T-helper 1 cell (primary cell): ENCODE results near the gene PKDREJ.
A peak's percentile ranks its signal among the peaks of the same experiment; 100 is the strongest.
"Not testable (repeated sequence)": the region's sequence is repeated elsewhere in the genome, so short reads cannot be mapped to it uniquely, and the experiment has no call there.

ENCODE experiments used
- DNase-seq, 5 donors: peaks; one replicate each; pipeline ENCODE4 v3.0.0-alpha.2; 2012 to 2020

The PKDREJ gene

DNA sequence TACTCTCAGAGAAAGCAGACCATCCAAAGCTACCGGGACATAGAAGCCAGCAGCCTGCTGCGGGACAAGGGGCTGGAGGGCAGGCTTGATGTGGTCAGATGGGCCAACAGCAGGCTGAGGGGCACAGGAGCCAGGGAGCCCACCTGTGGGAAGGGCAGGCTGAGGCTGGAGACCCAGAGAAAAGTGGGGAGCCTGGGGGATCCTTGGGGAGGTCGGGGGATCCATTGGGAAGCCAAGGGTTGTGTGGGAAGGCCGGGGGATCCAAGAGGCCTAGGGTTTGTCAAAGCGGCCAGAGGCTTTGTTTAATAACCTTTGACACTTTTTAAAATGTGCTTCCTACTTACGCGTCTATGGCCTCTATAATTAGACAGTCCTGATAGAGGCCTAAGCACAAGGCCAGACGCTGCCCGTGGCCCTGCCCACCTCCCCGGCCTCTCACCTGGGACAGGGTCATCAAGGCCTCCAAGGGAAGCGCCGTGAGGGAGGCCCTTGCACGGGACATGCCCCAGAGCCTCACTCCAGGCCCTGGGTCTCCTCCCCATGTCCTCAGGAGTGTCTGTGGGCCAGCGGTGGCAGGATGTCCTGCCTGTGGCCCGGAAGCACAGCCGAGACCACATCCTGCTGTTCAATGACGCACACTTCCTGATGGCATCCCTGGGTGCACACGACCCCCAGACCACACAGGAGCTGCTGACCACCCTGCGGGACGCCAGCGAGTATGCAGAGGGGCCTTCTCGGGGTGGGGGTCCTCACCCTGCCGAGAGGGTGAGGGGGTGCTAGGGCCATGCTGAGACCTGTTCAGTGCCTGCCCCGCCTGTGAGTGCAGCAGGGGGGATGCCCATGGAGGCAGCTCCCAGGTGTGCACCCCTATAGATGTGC is 25.0 kb upstream of the PKDREJ start:
- DNase-seq: peak in 1 of 5 donors; percentile 86

DNA sequence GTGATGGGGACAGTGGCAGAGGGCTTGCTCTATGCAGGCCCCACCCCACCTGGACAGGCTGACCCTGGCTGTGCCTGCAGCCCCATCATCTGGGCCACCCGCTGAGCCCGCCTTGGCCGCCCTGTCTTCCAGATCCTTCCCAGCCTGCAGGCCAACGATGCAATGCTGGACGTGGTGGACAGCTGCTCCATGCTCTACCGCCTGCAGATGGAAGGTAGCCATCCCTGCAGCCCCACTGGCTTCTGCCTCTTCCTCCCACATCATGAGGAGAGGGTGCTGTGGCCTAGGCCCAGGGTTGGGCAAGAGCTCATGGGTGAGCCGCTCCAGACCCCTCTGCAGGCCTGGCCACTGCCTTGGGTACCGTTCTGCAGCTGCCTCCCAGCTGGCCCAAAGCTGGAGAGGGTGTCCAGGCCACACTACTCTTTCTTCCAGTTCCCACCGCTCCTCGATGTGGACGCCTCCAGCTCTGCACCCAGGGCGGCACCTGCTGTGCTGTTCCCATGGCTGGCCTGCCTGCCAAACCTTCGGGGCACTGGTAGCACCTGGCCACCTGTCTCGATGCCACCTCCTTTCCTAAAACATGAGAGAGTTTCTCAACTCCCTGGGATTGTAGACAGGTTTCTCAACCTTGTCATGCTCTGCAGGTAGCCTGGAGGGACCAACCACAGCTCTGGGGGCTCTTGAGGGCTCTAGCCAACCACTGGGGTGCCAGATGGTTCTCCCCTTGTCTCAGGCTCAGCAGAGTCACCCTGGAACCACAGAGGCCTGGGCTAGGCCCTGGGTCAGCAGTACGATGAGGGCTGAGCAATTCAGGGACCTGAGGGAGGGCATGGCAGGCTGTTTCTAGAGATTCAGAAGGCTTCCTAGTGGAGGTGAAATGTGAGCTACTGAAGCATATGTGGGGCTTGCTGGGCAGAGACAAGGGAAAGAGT is 24.1 kb upstream of the PKDREJ start:
- DNase-seq: no peak

DNA sequence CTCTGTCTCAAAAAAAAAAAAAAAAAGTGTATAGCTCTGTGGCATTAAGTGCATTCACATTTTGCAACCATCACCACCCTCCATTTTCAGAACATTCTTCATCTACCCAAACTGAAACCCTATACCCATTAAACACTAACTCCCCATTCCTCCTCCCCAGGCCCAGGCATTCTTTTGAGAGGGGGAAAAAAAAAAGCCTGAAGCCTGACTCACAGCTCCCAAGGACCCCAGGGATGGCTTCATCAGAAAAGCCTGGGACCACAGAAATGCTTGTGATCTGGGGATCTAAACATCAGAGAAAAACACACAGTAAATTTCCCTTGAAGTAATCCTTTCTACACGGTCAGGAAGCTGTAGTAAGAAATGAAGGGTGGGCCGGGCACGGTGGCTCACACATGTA is 22.9 kb upstream of the PKDREJ start:
- no peak for DNase-seq

DNA sequence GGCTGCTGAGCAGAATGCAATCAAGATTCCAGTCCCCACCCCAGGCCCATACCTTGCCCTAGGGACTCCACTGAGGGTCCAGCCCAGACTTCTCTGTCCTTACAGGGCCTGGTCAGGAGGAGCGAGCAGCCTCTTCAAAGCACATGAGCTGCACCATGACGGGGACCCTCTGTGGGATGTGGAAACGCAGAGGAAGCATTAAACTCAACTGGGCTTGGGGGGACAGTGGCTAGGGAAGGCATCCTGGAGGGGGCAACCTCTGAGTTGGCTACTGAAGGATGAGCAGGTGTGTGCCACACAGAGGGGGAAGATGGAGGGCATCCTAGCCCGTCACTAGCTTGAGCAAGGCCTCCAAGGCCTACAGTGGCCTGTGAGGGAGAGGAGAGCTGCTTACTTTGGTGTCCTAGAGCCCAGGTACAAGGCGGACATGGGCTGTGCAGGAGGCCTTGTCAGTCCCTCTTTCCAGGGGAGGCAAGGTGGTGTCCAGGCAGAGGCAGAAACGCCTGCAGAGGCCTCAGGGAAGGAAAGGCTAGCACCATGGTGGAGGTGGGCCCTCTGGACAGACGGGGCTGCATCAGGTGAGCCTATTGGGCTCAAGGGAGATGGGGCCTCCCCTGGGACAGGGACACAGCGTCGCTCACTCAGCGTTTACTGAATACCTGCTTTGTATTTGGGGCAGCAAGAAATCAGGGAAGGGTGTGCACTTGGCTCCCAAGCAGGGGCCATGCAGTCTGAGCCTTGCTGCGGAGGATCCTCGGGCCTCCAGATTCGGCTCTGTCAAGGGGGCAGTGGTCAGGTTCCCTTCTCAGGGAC is 18.9 kb upstream of the PKDREJ start:
- DNase-seq: no peak

DNA sequence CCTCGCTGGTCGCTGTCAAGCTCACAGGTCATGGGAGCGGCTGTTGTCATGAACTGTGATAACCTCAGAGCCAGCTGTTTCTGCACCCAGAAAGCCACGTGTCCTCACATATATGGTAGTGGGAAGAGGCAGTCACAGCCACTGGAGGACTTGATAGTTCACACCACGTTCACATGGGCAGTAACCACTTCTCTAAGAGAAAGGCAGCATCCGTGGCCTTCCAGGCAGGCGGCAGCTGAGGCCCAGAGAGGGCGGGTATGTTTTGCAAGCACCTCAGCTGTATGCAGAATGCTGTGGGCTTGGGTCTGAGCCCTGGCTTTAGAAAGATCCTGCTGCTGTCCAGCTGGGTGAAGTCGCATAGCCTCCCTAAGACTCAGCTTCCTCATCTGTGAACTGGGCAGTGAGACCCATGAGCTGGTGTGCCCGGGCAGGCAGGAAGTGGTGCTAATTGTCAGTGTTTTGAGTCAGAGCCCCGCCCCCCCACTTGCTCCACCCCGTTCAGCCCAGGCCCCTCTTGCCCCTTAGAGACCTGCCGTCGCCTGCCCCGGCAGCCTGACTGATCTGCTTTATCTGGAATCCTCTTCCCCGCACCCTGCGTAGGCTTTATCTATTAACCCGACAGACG is 18.0 kb upstream of the PKDREJ start:
- DNase-seq: no peak

DNA sequence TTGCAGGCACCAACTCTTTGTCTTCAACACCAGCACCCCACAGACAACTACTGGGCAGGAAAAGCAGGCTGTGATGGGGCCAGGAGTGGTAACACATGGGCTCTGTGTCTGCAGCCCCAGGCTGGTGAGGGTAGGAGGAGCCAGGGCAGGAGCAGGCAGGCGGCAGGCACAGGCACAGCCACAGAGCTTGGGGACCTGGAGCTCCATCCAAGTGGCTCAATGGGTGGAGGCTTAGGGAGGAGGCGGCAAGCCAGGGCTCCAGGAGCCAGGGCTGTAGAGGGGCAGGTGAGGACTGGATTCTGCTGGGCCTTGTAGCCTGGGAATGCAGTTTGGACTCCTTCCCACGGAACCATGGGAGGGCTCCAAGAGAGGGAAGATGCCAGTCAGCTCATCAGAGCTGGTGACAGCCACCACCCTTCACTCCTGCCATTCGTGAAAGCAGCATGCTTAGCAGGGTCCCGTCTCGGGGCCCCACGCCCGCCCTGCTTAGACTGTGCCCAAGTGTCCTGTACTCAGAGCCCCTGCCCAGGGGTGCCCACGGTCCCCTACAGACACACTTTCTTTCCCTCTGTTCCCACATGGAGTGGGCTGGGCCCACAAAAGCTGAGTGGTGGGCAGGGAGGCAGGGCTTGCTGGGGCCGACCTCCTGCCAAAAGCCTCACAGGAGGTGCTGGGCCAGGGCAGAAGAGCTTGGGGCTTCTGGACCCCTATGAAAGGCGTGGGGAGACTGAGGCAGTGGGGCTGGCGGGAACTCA is 17.1 kb upstream of the PKDREJ start:
- no peak for DNase-seq

DNA sequence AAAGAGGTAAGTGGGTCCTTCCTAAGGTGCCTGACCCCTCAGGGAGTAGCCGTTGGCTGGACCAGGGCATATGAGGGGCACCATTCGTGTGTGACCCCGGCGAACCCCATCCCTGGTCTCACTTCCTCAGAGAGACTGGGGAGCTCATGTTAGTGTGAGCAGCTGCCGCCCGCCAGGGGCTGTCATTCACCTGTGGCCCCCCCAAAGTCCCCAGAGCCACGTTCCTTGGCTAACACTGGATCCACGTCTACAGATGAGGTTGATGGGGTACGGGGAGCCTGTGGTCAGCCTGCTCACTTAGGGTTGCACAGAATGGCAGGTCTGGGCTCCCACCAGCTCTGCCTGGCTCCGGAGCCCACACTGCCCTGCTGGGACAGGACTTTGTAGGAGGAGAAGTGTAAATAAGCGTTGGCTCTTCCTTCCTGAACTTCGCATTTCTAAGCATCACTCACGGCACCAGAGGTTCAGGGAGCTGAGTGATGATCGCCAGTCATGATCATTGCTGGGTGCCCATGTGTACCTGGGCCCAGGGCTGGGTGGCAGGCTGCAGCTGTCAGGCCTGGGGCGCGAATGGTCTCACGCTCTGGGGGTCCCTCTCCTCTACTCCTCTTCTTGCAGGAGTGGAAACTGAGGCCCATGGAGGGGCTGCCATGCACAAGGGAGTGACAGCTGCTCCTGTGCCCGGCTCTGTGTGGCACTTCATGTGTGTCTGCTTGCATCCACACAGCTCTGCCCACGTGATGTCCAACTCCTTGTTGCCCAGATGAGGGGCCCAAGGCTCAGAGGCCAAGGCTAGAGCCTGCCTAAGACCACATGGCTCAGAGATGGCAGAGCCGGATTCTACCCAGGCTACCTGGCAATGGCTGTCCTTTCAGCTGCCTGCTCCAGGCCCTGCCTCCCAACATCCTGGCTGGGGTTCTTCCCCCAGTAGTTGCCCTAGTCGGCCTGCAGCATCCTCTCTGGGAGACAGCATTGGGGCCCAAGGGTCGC is 15.8 kb upstream of the PKDREJ start:
- no peak for DNase-seq

DNA sequence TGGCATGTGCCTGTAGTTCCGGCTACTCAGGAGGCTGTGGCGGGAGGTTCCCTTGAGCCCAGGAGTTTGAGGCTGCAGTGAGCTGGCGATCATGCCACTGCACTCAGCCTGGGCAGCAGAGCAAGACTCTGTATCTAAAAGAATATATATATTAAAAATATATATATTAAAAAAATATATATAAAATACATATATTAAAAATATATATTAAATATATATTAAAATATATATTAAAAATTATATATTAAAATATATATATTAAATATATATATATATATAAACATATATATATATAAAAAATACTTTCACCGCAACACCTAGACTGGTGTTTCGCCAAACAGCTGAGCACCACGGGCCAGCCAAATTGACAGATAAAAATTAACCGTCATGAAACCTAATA is 13.4 kb upstream of the PKDREJ start:
- DNase-seq: no peak

DNA sequence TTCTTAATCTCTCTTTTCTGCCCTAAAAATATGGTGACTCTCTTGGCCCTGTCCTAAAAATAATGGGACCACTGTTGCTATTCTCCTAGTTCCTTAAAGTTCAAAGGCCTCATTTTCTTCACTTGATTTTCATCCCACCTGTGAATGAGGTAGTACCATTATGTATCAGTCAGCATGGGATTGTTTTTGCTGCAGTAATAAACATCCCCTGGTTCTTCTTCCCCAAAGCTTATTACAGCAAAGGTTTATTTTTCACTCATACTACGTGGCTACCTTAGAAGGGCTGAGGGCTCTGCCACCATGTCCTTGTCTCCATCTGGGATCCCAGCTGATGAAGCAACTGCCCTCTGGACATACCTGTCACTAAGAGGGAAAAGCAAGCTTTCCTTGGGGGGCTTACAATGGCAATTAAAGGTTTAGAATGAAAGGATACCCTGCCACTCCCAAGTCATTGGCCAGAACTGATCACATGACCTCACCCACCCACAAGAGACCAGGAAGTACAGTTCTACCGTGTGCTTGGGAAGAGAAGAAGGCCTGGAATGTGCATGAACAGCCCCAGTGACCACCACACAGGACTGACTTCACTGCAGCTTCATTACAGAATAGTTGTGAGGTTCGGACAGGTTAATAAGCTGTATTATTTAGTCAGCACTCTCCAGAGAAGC is 12.4 kb upstream of the PKDREJ start:
- no peak for DNase-seq

DNA sequence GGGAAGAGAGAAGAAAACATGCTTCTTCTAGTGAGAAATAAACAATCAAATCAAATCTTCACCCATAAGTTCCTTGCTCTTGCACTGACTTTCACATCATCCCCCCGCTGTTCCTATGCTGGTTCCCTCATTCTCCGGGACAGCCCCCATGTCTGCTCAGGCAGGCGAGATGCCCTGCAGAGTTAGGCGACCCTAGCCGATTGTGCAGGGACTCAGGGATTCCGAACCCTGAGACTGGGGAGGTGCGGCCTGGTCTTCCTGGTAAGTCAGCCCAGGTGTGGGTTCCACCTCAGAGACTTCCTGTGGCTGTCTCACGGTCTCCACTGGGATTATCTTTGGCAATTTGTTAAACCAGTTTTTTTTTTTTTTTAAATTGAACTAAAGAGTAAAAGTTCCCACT is 11.2 kb upstream of the PKDREJ start:
- DNase-seq: no peak

DNA sequence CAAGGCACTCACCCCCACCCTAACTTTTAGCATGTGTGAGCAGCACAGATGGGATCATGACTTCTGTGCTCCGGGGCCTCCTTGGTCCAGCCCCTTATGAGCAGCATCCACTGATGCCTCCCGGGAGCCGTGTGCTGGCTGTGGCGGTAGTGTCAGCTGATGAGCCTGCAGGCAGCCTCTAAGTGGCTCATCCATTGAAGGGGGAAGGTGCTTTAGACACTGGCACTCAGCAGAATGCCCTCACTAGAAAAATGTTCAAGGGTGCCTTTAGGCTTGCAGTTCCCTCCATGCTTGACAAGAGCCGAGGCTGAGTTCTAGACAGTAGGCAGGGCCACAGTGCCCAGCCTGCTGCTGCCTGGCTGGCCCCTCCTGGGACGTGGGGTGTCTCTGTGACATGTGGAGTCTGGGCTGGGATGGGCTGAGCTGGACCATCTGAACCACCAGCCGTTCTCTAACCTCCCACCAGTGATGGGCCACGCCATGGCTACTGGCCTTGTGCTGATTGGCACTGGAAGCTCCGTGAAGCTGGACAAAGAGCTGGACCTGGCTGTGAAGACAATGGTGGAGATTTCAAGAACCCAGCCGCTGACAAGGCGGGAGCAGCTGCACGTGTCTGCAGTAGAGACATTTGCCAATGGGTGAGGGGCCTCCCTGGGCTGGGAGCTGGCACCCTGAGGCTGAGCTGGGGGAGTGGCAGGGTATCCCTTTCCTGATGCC is 10.4 kb upstream of the PKDREJ start:
- no peak for DNase-seq

DNA sequence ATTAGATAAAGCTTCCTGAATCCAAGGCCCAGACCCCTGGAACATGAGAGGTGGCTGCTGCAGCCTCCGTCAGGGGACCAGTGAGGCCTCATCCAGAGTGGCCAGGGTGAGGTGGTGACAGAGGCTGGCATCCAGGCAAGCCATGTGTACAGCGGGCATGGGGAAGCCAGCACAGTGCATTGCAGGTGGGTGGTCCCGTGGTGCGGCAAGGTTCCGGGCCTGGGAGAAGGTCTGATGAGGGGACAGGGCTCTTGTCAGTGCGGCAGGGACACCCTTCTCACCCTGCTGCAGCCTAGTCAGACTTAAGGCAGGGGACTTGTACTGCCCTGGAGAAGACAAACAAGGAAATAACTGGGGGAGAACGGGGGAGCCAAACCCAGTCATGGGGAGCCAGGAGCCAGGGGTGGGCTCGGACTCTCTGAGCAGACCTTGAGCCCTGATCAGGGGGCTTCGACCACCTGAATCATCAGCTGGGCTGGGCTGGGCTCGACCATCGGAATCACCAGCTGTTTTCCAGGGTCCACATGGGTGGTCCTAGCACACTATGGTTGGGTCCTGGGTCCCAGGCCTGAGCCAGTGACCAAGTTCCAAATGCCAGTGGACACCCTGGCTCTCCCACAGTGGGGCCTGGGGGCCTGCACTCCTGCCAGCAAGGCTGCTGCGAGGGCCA is 9.8 kb upstream of the PKDREJ start:
- DNase-seq: no peak

DNA sequence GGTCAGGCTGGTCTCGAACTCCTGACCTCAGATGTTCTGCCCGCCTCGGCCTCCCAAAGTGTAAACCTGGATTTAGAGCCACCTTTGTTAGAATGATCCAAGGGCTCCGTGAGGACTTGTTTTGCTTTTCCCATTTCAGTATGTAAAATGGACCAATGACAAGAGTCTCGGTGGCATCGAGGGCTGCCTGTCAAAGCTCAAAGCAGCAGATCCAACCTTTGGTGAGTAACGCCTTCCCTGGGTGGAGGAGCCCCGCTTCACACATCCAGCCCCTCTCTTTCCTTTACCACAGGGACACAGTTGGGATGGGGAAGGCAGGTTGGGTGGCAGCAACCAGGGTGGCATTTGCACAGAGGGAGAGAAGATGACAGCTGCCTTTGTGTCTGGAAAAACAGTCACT is 9.1 kb upstream of the PKDREJ start:
- no peak for DNase-seq

DNA sequence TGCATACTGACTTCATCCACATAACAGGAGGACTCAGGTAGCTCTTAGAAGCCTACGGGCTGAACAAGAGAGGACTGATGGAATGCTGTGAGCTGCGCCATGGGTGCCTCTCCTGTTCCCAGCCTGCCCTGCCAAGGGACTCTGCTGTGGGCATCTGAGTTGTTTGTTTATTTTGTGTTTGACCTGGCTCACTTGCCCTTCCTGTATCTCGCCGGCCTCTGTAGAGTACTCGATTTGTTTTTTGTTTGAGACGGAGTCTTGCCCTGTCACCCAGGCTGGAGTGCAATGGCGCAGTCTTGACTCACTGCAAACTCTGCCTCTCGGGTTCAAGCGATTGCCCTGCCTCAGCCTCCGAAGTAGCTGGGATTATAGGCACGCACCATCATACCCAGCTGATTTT is 6.4 kb upstream of the PKDREJ start:
- no peak for DNase-seq

DNA sequence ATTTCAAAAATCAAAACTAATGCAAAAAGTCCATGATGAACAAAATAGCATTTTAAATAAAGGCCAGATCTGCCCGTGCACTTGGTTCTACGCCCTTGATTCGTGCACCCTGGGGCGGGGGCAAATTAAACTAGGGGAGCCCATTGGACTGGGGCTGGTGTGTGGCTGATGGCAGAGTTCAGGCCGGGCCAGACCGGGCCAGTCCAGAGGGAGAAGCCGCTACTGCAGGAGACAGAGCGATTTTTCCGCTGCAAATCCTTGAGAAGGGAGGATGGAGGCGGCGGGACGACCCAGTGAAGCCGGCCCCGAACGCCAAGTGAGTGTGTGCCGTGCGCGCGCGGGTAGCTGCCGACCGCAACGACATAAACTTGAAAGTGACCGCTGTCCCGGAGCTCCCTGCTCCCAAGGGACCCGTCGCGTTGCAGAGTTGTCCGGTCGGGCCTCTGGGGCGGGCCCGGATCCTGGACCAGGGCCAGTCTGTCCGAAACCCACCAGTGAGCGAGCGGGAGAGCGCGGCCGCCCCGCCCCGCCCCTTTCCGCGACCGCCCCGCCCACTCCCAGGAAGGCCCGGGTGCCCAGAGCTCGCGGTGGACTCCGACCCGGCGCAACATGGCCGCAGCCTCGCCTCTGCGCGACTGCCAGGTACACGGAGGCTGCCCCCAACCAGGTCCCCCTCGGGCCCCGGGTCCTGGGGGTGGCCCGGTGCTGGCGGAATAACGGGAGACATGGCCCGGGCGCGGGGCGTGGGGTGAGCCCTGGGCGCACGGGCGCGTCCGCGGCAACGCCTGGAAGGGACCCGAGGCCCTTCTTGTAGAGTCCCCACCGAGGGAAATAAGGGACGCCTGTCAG is 4.5 kb upstream of the PKDREJ start, which contains the start of gene TTC38:
Gene TTC38, plus strand, starts transcription at position 578 of the 849 bp plus-strand sequence. Its CDS starts 32 bp downstream, at position 610.
- peak; percentile 24 to 62 (median 46) for DNase-seq

DNA sequence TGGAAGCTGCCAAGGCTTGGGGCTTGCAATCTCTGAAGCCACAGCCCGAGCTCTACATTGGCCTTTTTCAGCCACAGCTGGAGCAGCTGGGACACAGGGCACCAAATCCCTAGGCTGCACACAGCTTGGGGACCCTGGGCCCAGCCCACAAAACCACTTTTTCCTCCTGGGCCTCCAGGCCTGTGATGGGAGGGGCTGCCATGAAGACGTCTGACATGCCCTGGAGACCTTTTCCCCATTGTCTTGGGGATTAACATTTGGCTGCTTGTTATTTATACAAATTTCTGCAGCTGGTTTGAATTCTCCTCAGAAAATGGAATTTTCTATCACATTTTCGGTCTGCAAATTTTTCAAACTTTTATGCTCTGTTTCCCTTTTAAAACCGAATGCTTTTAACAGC is 2.5 kb upstream of the PKDREJ start:
- DNase-seq: not testable (repeated sequence)

DNA sequence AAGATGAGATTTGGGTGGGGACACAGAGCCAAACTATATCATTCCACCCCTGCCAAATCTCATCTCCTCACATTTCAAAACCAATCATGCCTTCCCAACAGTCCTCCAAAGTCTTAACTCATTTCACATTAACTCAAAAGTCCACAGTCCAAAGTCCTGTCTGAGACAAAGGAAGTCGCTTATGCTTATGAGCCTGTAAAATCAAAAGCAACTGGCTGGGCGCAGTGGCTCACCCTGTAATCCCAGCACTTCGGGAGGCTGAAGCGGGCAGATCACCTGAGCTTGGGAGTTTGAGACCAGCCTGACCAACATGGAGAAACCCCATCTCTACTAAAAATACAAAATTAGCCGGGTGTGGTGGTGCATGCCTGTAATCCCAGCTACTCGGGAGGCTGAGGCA is 1.4 kb upstream of the PKDREJ start:
- DNase-seq: not testable (repeated sequence)
